ENCODE measurements around the gene MED13L. TPM values are rescaled to one million over a fixed set of nuclear protein-coding genes. Genes with fewer than 3 reads are reported as not detected.
"Not testable (repeated sequence)": the region's sequence is repeated elsewhere in the genome, so short reads cannot be mapped to it uniquely, and the experiment has no call there.

MED13L gene
- polyA plus RNA-seq, 1 donor (not counting 4 experiments of a cell fraction or from before 2014, with no cell fraction given): 31.7 TPM

DNA sequence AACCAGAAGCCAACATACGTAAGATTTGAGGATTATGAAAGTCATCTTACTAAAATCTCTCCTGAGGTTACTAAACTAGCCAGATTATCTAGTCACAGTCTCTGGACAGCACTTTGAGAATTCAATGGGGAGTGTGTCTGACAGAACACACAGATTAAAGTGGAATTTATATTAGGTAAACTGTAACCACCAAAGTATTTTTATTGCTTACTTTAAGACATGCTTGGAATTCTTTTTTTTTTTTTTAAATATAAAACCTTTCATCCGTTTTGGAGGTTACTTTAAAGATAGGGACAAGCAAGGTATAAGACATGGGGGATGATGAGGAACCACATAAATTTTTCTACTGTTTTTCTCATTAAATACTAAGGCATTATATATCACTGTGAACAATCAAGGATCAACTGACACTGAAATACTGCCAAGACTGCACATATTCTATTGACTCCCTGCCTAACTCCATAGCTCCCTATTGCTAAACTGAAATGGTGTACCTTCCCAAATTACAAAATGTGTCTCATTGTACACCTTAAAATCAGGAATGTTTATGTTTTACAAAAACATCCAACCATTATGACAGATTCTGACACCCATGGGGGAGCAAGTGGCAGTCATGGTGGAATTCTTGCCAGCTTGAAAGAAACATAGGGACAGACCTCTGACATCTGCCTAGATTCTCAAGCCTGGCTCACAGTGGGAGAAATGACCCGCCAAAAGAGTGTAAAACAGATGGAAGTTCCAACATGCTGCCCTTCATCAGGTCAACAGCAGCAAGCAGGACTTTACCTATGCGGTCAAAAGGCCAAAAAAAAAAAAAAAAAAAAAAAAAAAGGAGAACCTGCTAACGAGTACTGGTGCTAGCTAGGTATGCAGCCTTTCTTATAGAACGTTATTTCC is 239.3 kb downstream of the MED13L start:
- dilution Hi-C loops (cut with MboI; ENCODE audit: extremely low pct_ligation_motif_present, low sequenced_read_pairs): no loop called here
- H3K4me3 ChIP-seq (ENCODE audit: control insufficient read depth in 2 of 3, extremely low read depth in 1 of 3, insufficient read depth in 2 of 3, low read depth in 1 of 3, low read length in 3 of 3): no peak overlapping the region
- no peaks in the 10 kb centered on the region for H4K20me1 ChIP-seq (ENCODE audit: control insufficient read depth, extremely low read depth, insufficient read depth, low read length)
- H3K36me3 ChIP-seq (ENCODE audit: control insufficient read depth in 2 of 2, extremely low read depth in 1 of 2, insufficient read depth in 2 of 2, low read length in 2 of 2): peaks cover 0 to 2% of the 10 kb centered on the region in 2 experiments
- H2AFZ ChIP-seq (ENCODE audit: control insufficient read depth, low read length): no peak overlapping the region
- no peaks in the 10 kb centered on the region for H3K27me3 ChIP-seq (ENCODE audit: control insufficient read depth, extremely low read depth, insufficient read depth, low read length)
- no peak for DNase-seq (ENCODE audit: low read depth, low spot score)
- H3K79me2 ChIP-seq (ENCODE audit: control insufficient read depth, insufficient read depth, low read length): peaks cover 52% of the 10 kb centered on the region
- H3K4me1 ChIP-seq (ENCODE audit: control insufficient read depth, extremely low read depth, insufficient read depth, low read length): no peaks in the 10 kb centered on the region
- H3K9me1 ChIP-seq (ENCODE audit: control insufficient read depth, extremely low read depth, insufficient read depth, low read length): no peaks in the 10 kb centered on the region
- TF ChIP-seq EZH2 (IDR thresholded peaks at IDR 0.05; ENCODE audit: low read length) (no peak), CTCF (optimal IDR thresholded peaks at IDR 0.05 in 1 of 3, IDR thresholded peaks at IDR 0.05 in 1 of 3, conservative IDR thresholded peaks at IDR 0.05 in 1 of 3; ENCODE audit: extremely low read depth in 1 of 3, insufficient read depth in 2 of 3, low read length in 3 of 3) (no peak)
- FAIRE-seq: no peak
- H3K9ac ChIP-seq (ENCODE audit: control insufficient read depth, extremely low read depth, insufficient read depth, low read length): no peak overlapping the region
- H3K4me2 ChIP-seq (ENCODE audit: control insufficient read depth, extremely low read depth, insufficient read depth, low read depth, low read length): no peak overlapping the region
- H3K9me3 ChIP-seq (ENCODE audit: control insufficient read depth, low read depth, low read length): no peaks in the 10 kb centered on the region
- no peak overlapping the region for H3K27ac ChIP-seq (ENCODE audit: control insufficient read depth, insufficient read depth, low read length)

DNA sequence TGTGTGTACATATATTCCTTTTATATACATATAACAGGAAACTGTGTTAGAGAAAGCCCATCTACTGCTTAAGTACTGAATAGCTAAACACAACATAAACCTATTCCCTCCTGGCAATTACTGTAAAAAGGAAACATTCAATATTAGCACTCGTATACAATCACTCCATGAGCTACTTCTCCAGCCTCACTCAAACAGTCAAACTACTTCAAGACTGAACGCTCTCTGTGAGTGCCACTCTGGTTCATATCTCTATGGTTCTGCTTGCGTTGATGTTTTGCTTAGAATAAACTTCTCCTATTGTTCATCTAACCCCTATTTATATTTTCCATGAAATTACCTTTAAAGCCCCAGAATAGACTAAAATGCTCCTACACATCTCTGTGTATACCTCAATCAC is 243.7 kb downstream of the MED13L start:
- H4K20me1 ChIP-seq (ENCODE audit: control insufficient read depth, extremely low read depth, insufficient read depth, low read length): no peaks in the 10 kb centered on the region

GRCh38 chr12:116031624-116032023 is 245.9 kb downstream of the MED13L start:
- H4K20me1 ChIP-seq (ENCODE audit: control insufficient read depth, extremely low read depth, insufficient read depth, low read length); H3K27me3 ChIP-seq (ENCODE audit: control insufficient read depth, extremely low read depth, insufficient read depth, low read length); DNase-seq (ENCODE audit: low read depth, low spot score); H3K4me1 ChIP-seq (ENCODE audit: control insufficient read depth, extremely low read depth, insufficient read depth, low read length); H3K9me1 ChIP-seq (ENCODE audit: control insufficient read depth, extremely low read depth, insufficient read depth, low read length); H3K9me3 ChIP-seq (ENCODE audit: control insufficient read depth, low read depth, low read length); H3K9ac ChIP-seq (ENCODE audit: control insufficient read depth, extremely low read depth, insufficient read depth, low read length); H3K36me3 ChIP-seq (ENCODE audit: control insufficient read depth in 2 of 2, extremely low read depth in 1 of 2, insufficient read depth in 2 of 2, low read length in 2 of 2); H3K4me2 ChIP-seq (ENCODE audit: control insufficient read depth, extremely low read depth, insufficient read depth, low read depth, low read length); H3K27ac ChIP-seq (ENCODE audit: control insufficient read depth, insufficient read depth, low read length); FAIRE-seq; H2AFZ ChIP-seq (ENCODE audit: control insufficient read depth, low read length); dilution Hi-C loops (cut with MboI; ENCODE audit: extremely low pct_ligation_motif_present, low sequenced_read_pairs); H3K4me3 ChIP-seq (ENCODE audit: control insufficient read depth in 2 of 3, extremely low read depth in 1 of 3, insufficient read depth in 2 of 3, low read depth in 1 of 3, low read length in 3 of 3): not testable (repeated sequence)
- H3K79me2 ChIP-seq (ENCODE audit: control insufficient read depth, insufficient read depth, low read length): peaks cover 56% of the 10 kb centered on the region

More for the DNA sequence above, 243.7 kb downstream of the MED13L start:
- no peaks in the 10 kb centered on the region for H3K4me1 ChIP-seq (ENCODE audit: control insufficient read depth, extremely low read depth, insufficient read depth, low read length)
- H3K9ac ChIP-seq (ENCODE audit: control insufficient read depth, extremely low read depth, insufficient read depth, low read length): no peak overlapping the region
- DNase-seq (ENCODE audit: low read depth, low spot score) (no peak), FAIRE-seq (no peak)
- no peak overlapping the region for H3K27ac ChIP-seq (ENCODE audit: control insufficient read depth, insufficient read depth, low read length)
- H3K27me3 ChIP-seq (ENCODE audit: control insufficient read depth, extremely low read depth, insufficient read depth, low read length): no peaks in the 10 kb centered on the region
- dilution Hi-C loops (cut with MboI; ENCODE audit: extremely low pct_ligation_motif_present, low sequenced_read_pairs): no loop called here
- H3K4me2 ChIP-seq (ENCODE audit: control insufficient read depth, extremely low read depth, insufficient read depth, low read depth, low read length): no peak overlapping the region
- H3K36me3 ChIP-seq (ENCODE audit: control insufficient read depth in 2 of 2, extremely low read depth in 1 of 2, insufficient read depth in 2 of 2, low read length in 2 of 2): no peaks in the 10 kb centered on the region
- peaks cover 47% of the 10 kb centered on the region for H3K79me2 ChIP-seq (ENCODE audit: control insufficient read depth, insufficient read depth, low read length)
- H2AFZ ChIP-seq (ENCODE audit: control insufficient read depth, low read length): no peak overlapping the region
- no peaks in the 10 kb centered on the region for H3K9me1 ChIP-seq (ENCODE audit: control insufficient read depth, extremely low read depth, insufficient read depth, low read length)
- no peaks in the 10 kb centered on the region for H3K9me3 ChIP-seq (ENCODE audit: control insufficient read depth, low read depth, low read length)
- no peak overlapping the region for H3K4me3 ChIP-seq (ENCODE audit: control insufficient read depth in 2 of 3, extremely low read depth in 1 of 3, insufficient read depth in 2 of 3, low read depth in 1 of 3, low read length in 3 of 3)
- TF ChIP-seq CTCF (optimal IDR thresholded peaks at IDR 0.05 in 1 of 3, IDR thresholded peaks at IDR 0.05 in 1 of 3, conservative IDR thresholded peaks at IDR 0.05 in 1 of 3; ENCODE audit: extremely low read depth in 1 of 3, insufficient read depth in 2 of 3, low read length in 3 of 3): no peak
- no peak for TF ChIP-seq EZH2 (IDR thresholded peaks at IDR 0.05; ENCODE audit: low read length)

All from keratinocyte (primary cell).